IMR-90 (cell line): Measurements from ENCODE around the gene KCP. TPM values are rescaled to one million over a fixed set of nuclear protein-coding genes. Genes with fewer than 3 reads are reported as not detected.
A peak's percentile ranks its signal among the peaks of the same experiment; 100 is the strongest.

Experiments used
- ATAC-seq: fragments of 200-7000 bp; cut with Tn5 transposase; 2 replicates; pipeline ENCODE4 v1.9.1; 2020; ENCODE audit warnings: low read depth, mild to moderate bottlenecking, moderate library complexity
- BruUV-seq: library from RNA; stranded (reverse); fragments of 400-500 nt; replicated peaks from 2 replicates; lab custom pipeline; 2021; lab: Mats Ljungman, UMichigan
- CTCF ChIA-PET: fragments of 300-600 bp; formaldehyde crosslinking; extraction: SDS; loops from one replicate; lab custom pipeline; 2021; ENCODE audit warnings: antibody characterized with exemption; lab: Yijun Ruan, JAX
- POLR2A ChIA-PET: fragments of 300-600 bp; sonication (Branson Sonifier 250); formaldehyde crosslinking; loops from one replicate; lab custom pipeline; 2022; ENCODE audit warnings: antibody characterized with exemption; ENCODE audit not compliant: unreplicated experiment; lab: Charles Lee
- DNase-seq: peaks from one replicate; pipeline ENCODE4 v3.0.0; 2013
- H2AFZ ChIP-seq: replicated peaks from 2 replicates; pipeline ENCODE3; 2013; ENCODE audit warnings: low read length, mild to moderate bottlenecking; ENCODE audit not compliant: poor library complexity
- H2AK5ac ChIP-seq: 2 replicates; pipeline ENCODE4 v1.6.1; 2013; ENCODE audit warnings: low read depth, low read length, inconsistent platforms
- H2AK9ac ChIP-seq: replicated peaks from 2 replicates; pipeline ENCODE3; 2013; ENCODE audit warnings: mild to moderate bottlenecking, low read depth, low read length, moderate library complexity; ENCODE audit not compliant: poor library complexity
- H2BK120ac ChIP-seq: 2 replicates; pipeline ENCODE4 v1.6.1; 2013; ENCODE audit warnings: low read depth, low read length, inconsistent platforms
- H2BK15ac ChIP-seq: 3 replicates; pipeline ENCODE4 v1.6.1; 2013; ENCODE audit warnings: low read depth, low read length, inconsistent platforms
- H2BK20ac ChIP-seq: 2 replicates; pipeline ENCODE4 v1.6.1; 2013; ENCODE audit warnings: low read depth, mild to moderate bottlenecking, inconsistent platforms, low read length, moderate library complexity
- H2BK5ac ChIP-seq: 2 replicates; pipeline ENCODE4 v1.6.1; 2013; ENCODE audit warnings: mild to moderate bottlenecking, low read depth, low read length, inconsistent platforms; ENCODE audit not compliant: poor library complexity, severe bottlenecking
- H3K14ac ChIP-seq: replicated peaks from 2 replicates; pipeline ENCODE4 v1.6.1; 2013; ENCODE audit warnings: low read depth, low read length, inconsistent platforms
- H3K18ac ChIP-seq: 2 replicates; pipeline ENCODE4 v1.6.1; 2013; ENCODE audit warnings: low read depth, low read length, control low read depth
- H3K23ac ChIP-seq: 2 replicates; pipeline ENCODE4 v1.6.1; 2013; ENCODE audit warnings: low read depth, low read length, inconsistent platforms
- H3K27ac ChIP-seq: 2 replicates; pipeline ENCODE4 v1.5.1; 2013; ENCODE audit warnings: mild to moderate bottlenecking, control low read depth, low read length; ENCODE audit not compliant: insufficient read depth
- H3K27me3 ChIP-seq: 2 replicates; pipeline ENCODE4 v1.6.1; 2013; ENCODE audit warnings: low read length; ENCODE audit not compliant: control insufficient read depth, insufficient read depth
- H3K36me3 ChIP-seq: 2 replicates; pipeline ENCODE4 v1.6.1; 2013; ENCODE audit warnings: low read length, mixed read lengths; ENCODE audit not compliant: control insufficient read depth, insufficient read depth
- H3K4ac ChIP-seq: 2 replicates; pipeline ENCODE4 v1.6.1; 2013; ENCODE audit warnings: low read depth, low read length, inconsistent platforms
- H3K4me1 ChIP-seq: 2 replicates; pipeline ENCODE4 v1.6.1; 2013; ENCODE audit warnings: low read length, mixed read lengths; ENCODE audit not compliant: control insufficient read depth, insufficient read depth
- H3K4me2 ChIP-seq: 2 replicates; pipeline ENCODE4 v1.6.1; 2013; ENCODE audit warnings: low read depth, mild to moderate bottlenecking, control low read depth, low read length, moderate library complexity
- H3K4me3 ChIP-seq: 2 replicates; pipeline ENCODE4 v1.5.1; 2013; ENCODE audit warnings: low read depth, mild to moderate bottlenecking, control low read depth, low read length, moderate library complexity; ENCODE audit not compliant: insufficient read depth
- H3K56ac ChIP-seq: 2 replicates; pipeline ENCODE4 v1.6.1; 2013; ENCODE audit warnings: low read length, inconsistent platforms; ENCODE audit not compliant: insufficient read depth; ENCODE audit errors: extremely low read depth
- H3K79me1 ChIP-seq, 2 experiments: 2 replicates each; pipeline ENCODE4 v1.6.1; 2013; ENCODE audit warnings: low read length in 2 of 2, inconsistent platforms in 1 of 2, low read depth in 1 of 2
- H3K9ac ChIP-seq: 2 replicates; pipeline ENCODE4 v1.6.1; 2013; ENCODE audit warnings: low read depth, low read length, control low read depth
- H3K9me1 ChIP-seq: 2 replicates; pipeline ENCODE4 v1.6.1; 2013; ENCODE audit warnings: low read length, inconsistent platforms; ENCODE audit not compliant: insufficient read depth
- H3K9me3 ChIP-seq: 2 replicates; pipeline ENCODE4 v1.6.1; 2013; ENCODE audit warnings: low read length; ENCODE audit not compliant: control insufficient read depth, insufficient read depth
- H4K20me1 ChIP-seq: 2 replicates; pipeline ENCODE4 v1.6.1; 2013; ENCODE audit warnings: low read length, inconsistent platforms; ENCODE audit not compliant: insufficient read depth
- H4K5ac ChIP-seq: 2 replicates; pipeline ENCODE4 v1.6.1; 2013; ENCODE audit warnings: mild to moderate bottlenecking, low read depth, low read length, control low read depth
- H4K8ac ChIP-seq, 2 experiments: 2 replicates each; pipeline ENCODE4 v1.6.1; 2013; ENCODE audit warnings: low read depth in 2 of 2, low read length in 2 of 2, control low read depth in 1 of 2, inconsistent platforms in 1 of 2
- H4K91ac ChIP-seq: 2 replicates; pipeline ENCODE4 v1.6.1; 2013; ENCODE audit warnings: low read depth, low read length, inconsistent platforms; ENCODE audit not compliant: insufficient read depth
- CEBPB ChIP-seq: IDR thresholded peaks from 2 replicates; pipeline ENCODE4 v1.6.1; 2012; ENCODE audit warnings: low read depth, low read length, improper control_type of control experiment
- RAD21 ChIP-seq: IDR thresholded peaks from 2 replicates; pipeline ENCODE4 v1.6.1; 2012; ENCODE audit warnings: low read length, improper control_type of control experiment
- WGBS, 2 experiments: methylation state at CpG; one replicate each; pipeline versions ENCODE4 v1.1.5 to v1.1.7; 2013; ENCODE audit warnings: missing lambda C conversion rate in 2 of 2; ENCODE audit not compliant: insufficient read length in 1 of 2; ENCODE audit errors: extremely low coverage in 2 of 2; 5-methylcytosine and 5-hydroxymethylcytosine counted together
- dilution Hi-C: fragments of 300-500 bp; cut with HindIII; formaldehyde crosslinking; loops from one replicate; pipeline ENCODE4 v1.14.3; 2018; ENCODE audit warnings: low sequenced_read_pairs; ENCODE audit not compliant: unreplicated experiment
- in situ Hi-C: fragments of 300-500 bp; cut with MboI; formaldehyde crosslinking; loops from 3 replicates; pipeline ENCODE4 v1.14.3; 2019; ENCODE audit warnings: low sequenced_read_pairs, inconsistent platforms, mixed read lengths
- intact Hi-C: fragments of 100-400 bp; cut with micrococcal nuclease; formaldehyde crosslinking; loops from 2 replicates; pipeline ENCODE4 v1.10.0; 2022
- polyA plus RNA-seq, 3 experiments: library from polyadenylated mRNA; depleted of rRNA; stranded (reverse); fragments of >200 nt; gene quantifications; 2 replicates each; pipeline ENCODE4 v1.2.3, GENCODE V29; 2012; ENCODE audit warnings: low replicate concordance in 1 of 3
- total RNA-seq: library from RNA; depleted of rRNA; stranded (reverse); fragments of >200 nt; gene quantifications from 2 replicates; pipeline ENCODE4 v1.2.3, GENCODE V29; 2012

KCP gene
- total and polyA plus RNA-seq, 2 of the 4 experiments (the other 2 are of a cell fraction) = 0.03 TPM; not detected in 1

GRCh38 chr7:128915271-128915819, 4.8 kb upstream of the KCP start:
- H3K79me1 ChIP-seq = no peaks in the 10 kb centered on the region
- peak overlapping the region; percentile 73 for H3K4me2 ChIP-seq
- H2AK9ac ChIP-seq = no peak overlapping the region
- H2AFZ ChIP-seq = no peak overlapping the region
- POLR2A ChIA-PET = no interaction called here
- H4K91ac ChIP-seq = no peak overlapping the region
- no peak overlapping the region for H4K5ac ChIP-seq
- no peak overlapping the region for H3K23ac ChIP-seq
- no peak overlapping the region for H2BK5ac ChIP-seq
- no TSS peak for BruUV-seq
- in situ Hi-C loops (no loop called here), intact Hi-C loops (no loop called here), dilution Hi-C loops (no loop called here)
- H3K27ac ChIP-seq = no peak overlapping the region
- H3K4me3 ChIP-seq = 0 out of 2 replicates have a peak overlapping the region, but pooled peaks have one; percentile 7
- no peak overlapping the region for H2BK120ac ChIP-seq
- H3K27me3 ChIP-seq = peaks cover 79% of the 10 kb centered on the region
- H3K18ac ChIP-seq = no peak overlapping the region
- 1% methylated on average over 26 of the region's 34 CpGs; no CpG with 5 or more reads in 1 of the 2 experiments for WGBS, 2 experiments
- no peak overlapping the region for H3K14ac ChIP-seq
- H3K4me1 ChIP-seq = peaks cover 2% of the 10 kb centered on the region; the same call in 1 of the 2 replicates
- no peak overlapping the region for H2BK15ac ChIP-seq
- DNase-seq (no peak), ATAC-seq (no peak; the same call in 1 of the 2 replicates)
- no peaks in the 10 kb centered on the region for H3K9me1 ChIP-seq
- no peak overlapping the region for H4K8ac ChIP-seq
- no peak overlapping the region for H3K9ac ChIP-seq
- no peak overlapping the region for H3K56ac ChIP-seq
- H4K20me1 ChIP-seq = 0 out of 2 replicates have a peak, but pooled peaks cover 3% of the 10 kb centered on the region
- H3K4ac ChIP-seq = no peak overlapping the region
- no peak overlapping the region for H2AK5ac ChIP-seq
- no peaks in the 10 kb centered on the region for H3K36me3 ChIP-seq
- H2BK20ac ChIP-seq = no peak overlapping the region
- CTCF ChIA-PET = no interaction called here
- peaks cover 5% of the 10 kb centered on the region for H3K9me3 ChIP-seq
- TF ChIP-seq RAD21 (no peak), CEBPB (peak; percentile 20; the same call in 1 of the 2 replicates)
